Neutrophil (primary cell): Measurements from ENCODE around the gene NPTX1.

Experiments used
- H3K27ac ChIP-seq: fragments of 200-600 bp; sonication (generic); 2 replicates; pipeline ENCODE4 v1.5.1; 2016; ENCODE audit warnings: mild to moderate bottlenecking, moderate library complexity
- H3K27me3 ChIP-seq: fragments of 200-600 bp; sonication (generic); 2 replicates; pipeline ENCODE4 v1.6.0; 2016; ENCODE audit warnings: mild to moderate bottlenecking
- H3K36me3 ChIP-seq: fragments of 200-600 bp; sonication (generic); 2 replicates; pipeline ENCODE4 v1.5.1; 2017
- H3K4me1 ChIP-seq, 2 experiments: fragments of 200-600 bp in 1 of 2; sonication (generic) in 1 of 2; 1 replicate in 1 of 2; 2 replicates in 1 of 2; pipeline versions ENCODE4 v1.5.1 to v1.6.1; 2013 to 2016; ENCODE audit warnings: low read depth in 1 of 2, low read length in 1 of 2, mild to moderate bottlenecking in 1 of 2, moderate library complexity in 1 of 2; ENCODE audit not compliant: control insufficient read depth in 1 of 2, insufficient read depth in 1 of 2
- H3K4me3 ChIP-seq, 2 experiments: fragments of 200-600 bp in 1 of 2; sonication (generic) in 1 of 2; 1 replicate in 1 of 2; 2 replicates in 1 of 2; pipeline ENCODE4 v1.5.1; 2013 to 2016; ENCODE audit warnings: low read depth in 1 of 2, low read length in 1 of 2, mild to moderate bottlenecking in 1 of 2, moderate library complexity in 1 of 2
- H3K9me3 ChIP-seq: fragments of 200-600 bp; sonication (generic); 2 replicates; pipeline ENCODE4 v1.5.1; 2016
- TF ChIP-seq, protein P1 (sequence below): fragments of 200-600 bp; sonication (generic); IDR thresholded peaks from 2 replicates; pipeline ENCODE4 v1.5.1; 2016; ENCODE audit warnings: antibody characterized with exemption

NPTX1 gene, protein sequence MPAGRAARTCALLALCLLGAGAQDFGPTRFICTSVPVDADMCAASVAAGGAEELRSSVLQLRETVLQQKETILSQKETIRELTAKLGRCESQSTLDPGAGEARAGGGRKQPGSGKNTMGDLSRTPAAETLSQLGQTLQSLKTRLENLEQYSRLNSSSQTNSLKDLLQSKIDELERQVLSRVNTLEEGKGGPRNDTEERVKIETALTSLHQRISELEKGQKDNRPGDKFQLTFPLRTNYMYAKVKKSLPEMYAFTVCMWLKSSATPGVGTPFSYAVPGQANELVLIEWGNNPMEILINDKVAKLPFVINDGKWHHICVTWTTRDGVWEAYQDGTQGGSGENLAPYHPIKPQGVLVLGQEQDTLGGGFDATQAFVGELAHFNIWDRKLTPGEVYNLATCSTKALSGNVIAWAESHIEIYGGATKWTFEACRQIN

DNA sequence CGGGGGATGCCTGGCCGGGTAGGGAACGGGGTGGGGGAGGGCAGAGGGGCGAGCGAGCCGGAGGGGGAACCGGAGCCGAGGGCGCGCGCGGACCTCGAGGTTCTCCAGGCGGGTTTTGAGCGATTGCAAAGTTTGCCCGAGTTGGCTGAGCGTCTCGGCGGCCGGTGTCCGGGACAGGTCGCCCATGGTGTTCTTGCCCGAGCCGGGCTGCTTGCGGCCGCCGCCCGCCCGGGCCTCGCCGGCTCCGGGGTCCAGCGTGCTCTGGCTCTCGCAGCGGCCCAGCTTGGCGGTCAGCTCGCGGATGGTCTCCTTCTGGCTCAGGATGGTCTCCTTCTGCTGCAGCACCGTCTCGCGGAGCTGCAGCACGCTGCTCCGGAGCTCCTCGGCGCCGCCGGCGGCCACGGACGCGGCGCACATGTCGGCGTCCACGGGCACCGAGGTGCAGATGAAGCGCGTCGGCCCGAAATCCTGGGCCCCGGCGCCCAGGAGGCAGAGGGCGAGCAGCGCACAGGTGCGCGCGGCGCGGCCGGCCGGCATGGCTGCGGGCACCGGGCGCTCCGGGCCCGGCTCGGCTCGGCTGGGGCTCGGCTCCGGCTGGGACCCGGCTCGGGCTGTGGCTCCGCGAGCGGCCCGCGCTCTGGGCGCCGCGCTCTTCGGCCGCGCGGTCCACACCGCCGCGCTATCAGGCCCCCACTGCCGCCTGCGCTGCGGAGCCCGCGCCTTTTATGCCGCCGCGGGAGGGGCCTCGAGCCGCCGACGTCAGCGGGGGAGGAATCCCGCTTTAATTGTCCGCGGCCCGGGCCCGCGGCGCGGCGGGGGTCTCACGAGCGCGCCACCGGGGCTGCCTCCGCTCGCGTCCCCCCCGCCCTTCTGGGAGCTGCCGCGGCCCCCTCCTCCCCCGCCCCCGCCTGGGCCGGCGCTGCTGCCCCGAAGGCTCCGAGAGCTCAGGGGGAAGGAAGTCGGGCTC lies at the start of gene NPTX1:
Gene NPTX1 (minus strand): TSS at position 698 of the 967 bp plus-strand sequence. CDS start 161 bp downstream, at position 537.
- Histone ChIP-seq H3K27me3 (peaks cover 100% of the 10 kb centered on the region), H3K4me1 (peaks cover 3 to 19% of the 10 kb centered on the region in 2 experiments), H3K27ac (no peak within 1 kb of the TSS), H3K4me3 (no peak within 1 kb of the TSS), H3K9me3 (no peaks in the 10 kb centered on the region), H3K36me3 (no peaks in the 10 kb centered on the region)
- TF ChIP-seq, protein P1, sequence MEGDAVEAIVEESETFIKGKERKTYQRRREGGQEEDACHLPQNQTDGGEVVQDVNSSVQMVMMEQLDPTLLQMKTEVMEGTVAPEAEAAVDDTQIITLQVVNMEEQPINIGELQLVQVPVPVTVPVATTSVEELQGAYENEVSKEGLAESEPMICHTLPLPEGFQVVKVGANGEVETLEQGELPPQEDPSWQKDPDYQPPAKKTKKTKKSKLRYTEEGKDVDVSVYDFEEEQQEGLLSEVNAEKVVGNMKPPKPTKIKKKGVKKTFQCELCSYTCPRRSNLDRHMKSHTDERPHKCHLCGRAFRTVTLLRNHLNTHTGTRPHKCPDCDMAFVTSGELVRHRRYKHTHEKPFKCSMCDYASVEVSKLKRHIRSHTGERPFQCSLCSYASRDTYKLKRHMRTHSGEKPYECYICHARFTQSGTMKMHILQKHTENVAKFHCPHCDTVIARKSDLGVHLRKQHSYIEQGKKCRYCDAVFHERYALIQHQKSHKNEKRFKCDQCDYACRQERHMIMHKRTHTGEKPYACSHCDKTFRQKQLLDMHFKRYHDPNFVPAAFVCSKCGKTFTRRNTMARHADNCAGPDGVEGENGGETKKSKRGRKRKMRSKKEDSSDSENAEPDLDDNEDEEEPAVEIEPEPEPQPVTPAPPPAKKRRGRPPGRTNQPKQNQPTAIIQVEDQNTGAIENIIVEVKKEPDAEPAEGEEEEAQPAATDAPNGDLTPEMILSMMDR: no peak

DNA sequence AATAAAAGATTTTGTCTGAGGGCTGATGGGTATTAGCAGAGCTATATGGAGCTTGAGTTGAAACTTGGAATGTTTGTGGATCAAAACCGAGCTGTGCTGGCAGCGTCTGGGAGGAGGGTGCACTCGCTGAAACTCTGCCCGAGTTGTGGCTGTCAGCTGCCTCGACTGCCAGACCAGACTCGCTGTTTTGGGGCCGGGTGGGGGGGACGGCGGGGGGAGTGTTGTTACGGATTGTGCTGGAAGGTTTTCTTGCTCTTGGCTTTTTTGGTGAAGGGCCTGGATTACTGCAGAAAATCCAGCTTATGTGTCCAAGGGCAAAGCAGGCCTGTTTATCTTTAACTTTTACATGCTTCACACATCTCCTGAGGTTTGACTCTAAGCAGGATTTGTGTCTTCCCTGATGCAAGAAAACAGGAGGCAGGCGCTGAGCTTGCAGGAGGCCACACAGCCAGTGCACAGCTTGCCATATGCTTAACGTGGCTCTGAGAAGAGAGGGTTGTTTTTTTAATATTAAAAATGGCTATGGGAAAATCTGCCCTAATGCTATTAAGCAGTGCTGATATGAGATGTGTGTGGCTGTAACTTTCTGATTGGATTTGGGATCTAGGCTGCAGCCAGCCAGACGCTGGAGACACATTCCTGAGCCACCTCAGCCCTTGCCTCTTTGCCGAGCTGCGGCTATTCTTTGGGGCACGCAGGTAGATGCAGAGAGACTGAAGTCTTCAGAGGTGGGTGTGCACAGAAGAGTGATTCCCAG lies 47.7 kb upstream of the NPTX1 start:
- H3K4me1 ChIP-seq: no peaks in the 10 kb centered on the region
- no peaks in the 10 kb centered on the region for H3K36me3 ChIP-seq
- TF ChIP-seq, protein P1: no peak
- no peak overlapping the region for H3K4me3 ChIP-seq
- no peaks in the 10 kb centered on the region for H3K9me3 ChIP-seq
- H3K27ac ChIP-seq: no peak overlapping the region
- peaks cover 70% of the 10 kb centered on the region for H3K27me3 ChIP-seq

DNA sequence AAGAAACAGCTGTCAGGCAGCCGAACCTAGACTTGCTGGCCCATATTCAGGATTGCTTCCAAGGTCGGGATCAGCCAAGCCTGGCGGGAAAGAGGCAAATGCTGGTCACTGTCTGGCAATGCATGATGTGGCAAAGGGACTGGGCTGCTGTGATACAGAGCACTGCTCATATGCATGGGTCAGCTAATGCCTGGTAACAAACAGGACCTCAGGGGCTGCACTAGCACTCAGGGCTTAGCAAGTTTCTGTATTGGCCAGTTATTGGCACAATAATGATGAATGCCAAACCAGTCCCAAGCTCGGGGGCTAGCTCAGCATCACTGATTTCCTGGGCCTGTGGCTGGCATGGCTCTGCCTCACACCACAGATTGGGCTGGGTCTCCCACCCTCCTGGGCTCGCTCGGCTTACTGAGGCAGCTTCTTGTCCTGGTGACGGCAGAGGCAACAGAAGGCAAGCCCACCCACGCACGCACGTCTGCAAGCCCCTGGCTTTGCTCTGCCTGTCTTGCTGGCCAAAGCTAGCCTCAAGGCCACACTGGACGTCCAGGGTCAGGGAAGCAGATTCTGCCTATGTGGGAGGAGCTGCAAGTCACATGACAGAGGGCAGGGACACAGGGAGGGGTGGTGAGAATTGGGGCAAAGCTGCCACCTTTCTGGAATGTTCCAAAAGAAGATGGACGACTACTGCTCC lies 46.8 kb upstream of the NPTX1 start:
- Histone ChIP-seq H3K27me3 (peaks cover 70% of the 10 kb centered on the region), H3K9me3 (no peaks in the 10 kb centered on the region), H3K4me1 (no peaks in the 10 kb centered on the region), H3K4me3 (no peak overlapping the region), H3K36me3 (no peaks in the 10 kb centered on the region), H3K27ac (no peak overlapping the region)
- TF ChIP-seq, protein P1: no peak

DNA sequence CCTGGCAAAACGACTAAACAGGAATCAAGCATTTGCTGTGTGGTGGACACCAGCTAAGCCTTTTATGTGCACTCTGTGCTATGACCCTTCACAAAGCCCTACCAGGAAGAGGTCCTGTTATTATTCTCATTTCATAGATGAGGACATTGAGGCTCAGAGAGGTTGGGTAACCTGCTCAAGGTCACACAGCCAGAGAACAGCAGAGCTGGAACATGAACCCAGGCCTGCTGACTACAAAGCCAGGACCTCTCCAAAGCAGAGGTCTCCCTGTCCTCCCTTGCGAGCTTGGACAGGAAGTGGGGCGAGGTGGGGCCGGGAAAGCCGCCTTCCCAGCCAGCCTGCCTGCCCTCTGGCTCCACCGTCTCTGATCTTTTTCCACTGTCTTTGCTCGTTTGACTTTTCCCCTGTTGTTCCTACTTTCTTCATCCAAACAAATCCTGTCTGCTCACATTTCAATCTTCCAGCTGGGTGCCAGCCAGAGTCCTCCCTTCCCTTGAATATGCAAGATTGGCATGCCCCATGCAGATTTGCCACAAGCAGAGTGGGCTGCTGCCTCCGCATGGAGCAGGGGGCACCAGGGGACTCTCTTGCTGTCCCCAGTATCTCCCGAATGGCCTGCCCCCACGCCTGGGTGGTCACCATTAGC lies 44.5 kb upstream of the NPTX1 start:
- no peak overlapping the region for H3K4me3 ChIP-seq

More for the DNA sequence above, 44.5 kb upstream of the NPTX1 start:
- H3K36me3 ChIP-seq: no peaks in the 10 kb centered on the region
- H3K27me3 ChIP-seq: peaks cover 71% of the 10 kb centered on the region
- no peak overlapping the region for H3K27ac ChIP-seq
- TF ChIP-seq, protein P1: no peak
- H3K9me3 ChIP-seq: no peaks in the 10 kb centered on the region
- H3K4me1 ChIP-seq: no peaks in the 10 kb centered on the region
